Sciatic nerve (tissue), 2 donors: Measurements from ENCODE around the gene CALHM2. TPM values are rescaled to one million over a fixed set of nuclear protein-coding genes. Genes with fewer than 3 reads are reported as not detected.
A peak's percentile ranks its signal among the peaks of the same experiment; 100 is the strongest.

Experiments used
- ATAC-seq: fragments of 200-7000 bp; cut with Tn5 transposase; one replicate; pipeline ENCODE4 v1.9.1; 2020; ENCODE audit warnings: mild to moderate bottlenecking, moderate library complexity
- DNase-seq: peaks from one replicate; pipeline ENCODE4 v3.0.0-alpha.2; 2020; ENCODE audit warnings: low spot score
- intact Hi-C: fragments of 100-400 bp; cut with DNase I; formaldehyde crosslinking; loops from one replicate; pipeline ENCODE4 v1.14.2; 2022
- total RNA-seq: library from RNA; stranded (reverse); fragmentation: NEBNext Ultra II Directional; extraction: Animal tissue kit (Norgen Biotek cat#: 25700); gene quantifications from one replicate; pipeline ENCODE4 v1.2.1, GENCODE V29; 2021
- donor health status: DM: no; HTN: no; CAD: no.
- donor health status: DM: no; HTN: no; CAD: no.

Gene CALHM2
- total RNA-seq, 1 donor from 2014 or later, result 46.3 TPM

- ATAC-seq (no peak), DNase-seq (no peak)
- intact Hi-C loops, result no loop called here
These were observed 498 bp upstream of the CALHM2 start for GRCh38 chr10:103452506-103453230.

DNA sequence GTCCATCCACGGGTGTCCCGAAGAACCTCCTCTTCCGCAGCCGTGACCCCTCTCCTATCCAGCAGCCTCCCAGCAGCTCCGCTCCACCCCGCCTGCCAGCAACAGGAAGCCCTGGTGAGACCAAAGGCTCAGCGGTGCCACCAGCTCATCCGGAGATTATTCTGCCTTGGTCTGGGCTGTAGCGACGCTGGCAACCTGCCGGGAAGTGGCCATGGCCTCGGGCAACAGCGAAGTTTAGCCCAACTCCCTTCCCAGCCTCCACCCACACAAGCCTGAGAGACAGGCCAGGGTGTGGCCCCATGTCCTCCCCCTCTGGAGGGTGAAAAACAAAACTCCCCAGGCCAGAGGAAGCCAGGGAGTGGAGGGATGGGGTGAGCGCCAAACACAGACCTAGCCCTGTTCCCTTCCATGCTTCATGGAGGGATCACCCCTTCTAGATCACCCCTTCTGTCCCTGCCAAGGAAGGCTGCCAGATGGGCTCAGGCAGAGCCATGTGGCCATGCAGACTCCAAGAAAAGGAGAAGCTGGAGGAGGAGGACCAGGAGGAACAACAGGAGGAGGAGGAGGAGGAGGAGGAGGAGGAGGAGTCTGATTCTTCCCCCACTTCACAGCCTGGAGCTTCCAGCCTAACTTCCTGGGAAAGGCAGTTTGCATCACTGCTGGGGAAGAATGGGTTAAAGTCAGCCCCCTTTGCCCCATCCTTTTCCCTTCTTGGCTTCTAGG is 918 bp downstream of the CALHM2 start:
- intact Hi-C loops, result no loop called here
- DNase-seq (peak; percentile 81), ATAC-seq (peak; percentile 74)

DNA sequence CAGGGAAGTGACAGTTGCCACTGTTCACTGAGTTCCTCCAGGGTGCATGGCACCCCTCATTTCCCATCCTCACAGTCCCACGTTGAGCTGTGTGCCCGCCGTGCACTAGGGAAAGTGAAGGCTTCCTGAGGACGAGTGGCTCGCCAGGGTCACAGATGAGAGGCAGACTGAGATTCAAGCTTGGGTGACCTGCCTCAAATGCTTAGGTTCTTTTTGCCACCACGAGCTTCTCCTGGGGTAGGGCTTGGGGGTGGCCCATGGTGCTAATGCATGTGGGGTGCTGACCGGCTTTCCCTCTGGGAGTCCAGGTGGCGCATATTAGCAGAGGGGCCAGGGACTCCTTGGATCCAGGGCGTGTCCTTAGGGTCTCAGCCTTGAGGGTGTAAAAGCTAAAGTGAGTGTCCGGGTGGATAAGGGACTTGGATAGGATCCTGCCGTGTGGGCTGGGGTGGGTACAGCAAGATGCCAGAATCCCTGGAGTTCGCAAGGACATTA is 1.9 kb downstream of the CALHM2 start:
- no peak for ATAC-seq
- DNase-seq, result no peak
- intact Hi-C loops, result no loop called here

DNA sequence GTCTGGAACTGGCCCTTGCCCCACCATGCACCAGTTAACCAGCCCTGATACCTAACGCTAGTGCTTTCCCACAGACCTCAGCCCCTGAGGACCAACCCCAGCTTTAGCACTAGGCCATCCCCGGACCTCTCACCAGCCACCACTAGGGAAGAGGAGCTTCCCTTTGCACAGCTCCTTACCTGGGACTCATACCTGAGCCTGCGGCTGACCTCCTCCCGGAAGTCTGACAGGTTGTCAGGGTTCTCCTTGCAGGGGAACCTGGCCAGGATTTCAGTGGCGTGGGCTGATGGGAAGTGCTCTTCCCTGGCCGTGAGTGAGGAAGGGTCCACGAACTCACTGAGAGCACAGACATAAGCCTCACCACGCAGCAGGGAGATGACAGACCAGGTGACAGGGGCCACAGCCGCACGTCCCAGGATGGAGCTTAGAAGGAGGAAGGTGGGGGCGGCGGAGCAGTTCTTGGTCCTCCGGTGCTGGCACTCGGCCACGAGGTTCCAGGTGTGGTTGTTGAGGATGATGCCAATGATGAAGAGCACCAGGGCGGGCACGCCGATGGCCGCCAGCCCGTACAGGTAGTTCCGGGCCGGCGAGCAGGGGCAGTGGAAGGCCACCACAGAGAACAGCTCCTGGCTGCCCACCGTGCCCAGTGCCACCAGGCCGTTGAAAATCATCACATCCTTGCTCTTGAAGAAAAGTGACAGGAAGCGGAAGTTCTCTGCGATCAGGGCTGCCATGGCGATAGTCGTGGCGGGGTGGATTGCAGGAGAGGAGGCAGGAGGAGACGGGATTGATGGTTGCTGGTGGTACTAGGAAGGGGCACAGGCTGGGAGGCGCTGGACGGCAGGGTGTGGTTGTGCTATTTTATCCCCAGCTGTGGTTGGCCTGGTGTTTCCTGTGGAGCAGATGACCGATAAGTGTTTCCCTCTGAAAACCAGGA is 2.7 kb downstream of the CALHM2 start:
- intact Hi-C loops, result no loop called here
- no peak for ATAC-seq
- peak; percentile 66 for DNase-seq

GRCh38 chr10:103448746-103449145 is 3.4 kb downstream of the CALHM2 start:
- DNase-seq, result peak; percentile 74

DNA sequence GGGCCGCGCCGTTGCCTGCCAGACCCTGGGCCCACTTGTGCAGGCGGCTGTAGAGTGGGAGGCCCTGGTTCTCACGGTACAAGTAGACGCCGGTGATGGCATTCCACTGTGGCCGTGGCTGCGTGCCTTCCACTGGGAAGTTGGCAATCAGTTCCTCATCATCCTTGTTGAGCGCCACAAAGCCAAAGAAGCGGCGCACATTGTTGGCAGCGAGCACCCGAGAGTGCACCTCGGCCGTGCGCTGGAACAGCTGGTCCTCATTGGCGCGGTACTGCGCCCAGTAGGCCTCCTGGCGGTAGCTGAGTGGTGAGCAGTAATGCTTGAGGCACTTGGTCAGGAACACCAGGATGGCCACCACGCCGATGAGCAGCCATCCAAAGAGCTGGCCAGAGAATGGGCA is 5.0 kb downstream of the CALHM2 start:
- intact Hi-C loops, result no loop called here
- ATAC-seq, result no peak
- DNase-seq, result no peak

More at GRCh38 chr10:103448746-103449145, 3.4 kb downstream of the CALHM2 start:
- peak; percentile 62 for ATAC-seq
- intact Hi-C loops, result no loop called here

DNA sequence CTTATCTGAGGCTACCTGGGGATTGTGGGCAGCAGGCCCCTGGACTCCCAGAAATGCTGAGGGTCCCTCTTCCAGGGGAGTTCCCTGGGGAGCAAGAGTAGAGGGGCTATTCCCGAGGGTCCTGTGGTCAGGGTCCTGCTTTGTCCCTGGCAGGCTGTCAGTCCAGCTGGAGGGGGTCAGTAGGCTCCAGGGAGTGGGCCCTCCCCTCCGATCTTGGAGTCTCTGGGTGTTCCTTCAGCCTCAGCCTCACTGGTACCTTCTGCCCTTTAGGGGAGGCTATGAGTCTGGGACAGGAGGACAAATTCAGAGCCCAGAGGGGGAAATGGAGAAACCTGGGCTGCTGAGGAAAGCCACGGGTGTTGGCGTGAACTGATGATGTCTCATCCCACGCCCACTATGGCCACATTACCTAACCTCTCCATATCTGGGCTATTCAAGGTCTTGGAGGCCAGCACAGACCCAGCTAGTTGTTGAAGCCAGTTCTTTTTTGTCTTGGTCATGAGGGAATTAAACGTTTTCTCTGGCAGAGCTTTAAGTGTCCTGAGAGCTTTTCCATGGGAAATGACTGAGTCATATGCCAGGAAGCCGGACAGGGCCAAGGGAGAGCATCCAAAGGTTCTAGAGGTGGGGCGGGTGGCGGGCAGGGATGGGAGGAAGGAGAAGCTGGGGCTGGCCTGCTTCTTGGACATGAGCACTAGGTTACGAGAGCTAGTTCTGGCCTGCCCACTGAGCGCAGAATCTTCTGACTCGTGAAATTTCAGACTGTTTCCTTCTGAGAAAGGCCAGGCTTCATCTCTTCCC is 6.2 kb downstream of the CALHM2 start:
- intact Hi-C loops, result no loop called here
- peak; percentile 83 for ATAC-seq
- peak; percentile 80 for DNase-seq

DNA sequence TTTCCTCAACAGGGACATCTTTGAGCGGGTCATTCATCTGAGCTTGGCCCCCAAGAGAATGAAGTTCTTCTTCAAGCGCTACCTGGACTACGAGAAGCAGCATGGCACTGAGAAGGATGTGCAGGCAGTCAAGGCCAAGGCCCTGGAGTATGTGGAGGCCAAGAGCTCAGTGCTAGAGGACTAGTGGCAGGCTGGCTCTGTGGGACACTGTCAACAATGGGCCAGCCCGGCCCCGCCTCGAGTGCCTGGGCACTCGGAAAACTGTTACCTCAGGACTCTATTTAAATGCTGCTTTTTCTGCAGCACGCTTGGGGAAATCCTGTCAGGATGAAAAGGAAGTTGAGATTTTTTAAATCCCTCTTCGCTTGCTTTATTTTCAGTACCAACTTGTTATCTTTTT is 6.8 kb downstream of the CALHM2 start:
- DNase-seq, result no peak
- no peak for ATAC-seq
- intact Hi-C loops, result no loop called here

GRCh38 chr10:103444478-103444877 is 7.7 kb downstream of the CALHM2 start:
- DNase-seq, result no peak
- intact Hi-C loops, result no loop called here
- no peak for ATAC-seq

DNA sequence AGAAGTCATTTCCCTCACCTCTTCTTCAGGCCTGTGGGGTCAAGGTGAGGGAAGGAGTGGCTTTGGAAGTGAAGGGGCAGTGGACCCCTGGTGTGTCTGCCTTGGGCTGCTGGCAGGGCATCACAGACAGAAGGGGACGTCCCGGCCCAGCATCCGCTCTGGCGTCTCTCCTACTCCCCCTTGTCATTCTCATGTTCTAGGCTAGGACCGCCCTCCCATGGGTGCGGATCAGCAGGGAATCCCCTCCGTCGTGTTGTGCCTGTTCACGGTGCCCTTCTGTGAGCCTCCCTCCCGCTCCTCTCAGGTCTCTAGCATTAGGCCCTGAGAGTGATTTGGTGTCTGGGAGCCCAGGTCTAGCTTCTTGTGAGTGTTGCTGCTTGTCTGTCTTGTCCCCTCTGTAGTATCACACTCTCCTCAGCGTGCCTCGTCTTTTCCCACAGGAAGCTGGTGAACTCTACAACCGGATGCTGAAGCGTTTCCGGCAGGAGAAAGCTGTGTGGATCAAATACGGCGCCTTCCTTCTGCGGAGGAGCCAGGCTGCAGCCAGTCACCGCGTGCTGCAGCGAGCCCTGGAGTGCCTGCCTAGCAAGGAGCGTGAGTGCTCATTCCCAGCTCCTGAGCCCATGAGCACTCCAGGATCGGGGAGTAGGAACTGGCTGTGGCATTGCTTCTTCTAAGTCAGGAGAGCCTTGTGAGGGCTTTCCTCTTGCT is 8.5 kb downstream of the CALHM2 start:
- intact Hi-C loops, result no loop called here
- DNase-seq, result no peak
- ATAC-seq, result no peak

GRCh38 chr10:103442031-103442461 is 10.1 kb downstream of the CALHM2 start:
- DNase-seq, result no peak
- ATAC-seq, result peak; percentile 27
- intact Hi-C loops, result no loop called here

DNA sequence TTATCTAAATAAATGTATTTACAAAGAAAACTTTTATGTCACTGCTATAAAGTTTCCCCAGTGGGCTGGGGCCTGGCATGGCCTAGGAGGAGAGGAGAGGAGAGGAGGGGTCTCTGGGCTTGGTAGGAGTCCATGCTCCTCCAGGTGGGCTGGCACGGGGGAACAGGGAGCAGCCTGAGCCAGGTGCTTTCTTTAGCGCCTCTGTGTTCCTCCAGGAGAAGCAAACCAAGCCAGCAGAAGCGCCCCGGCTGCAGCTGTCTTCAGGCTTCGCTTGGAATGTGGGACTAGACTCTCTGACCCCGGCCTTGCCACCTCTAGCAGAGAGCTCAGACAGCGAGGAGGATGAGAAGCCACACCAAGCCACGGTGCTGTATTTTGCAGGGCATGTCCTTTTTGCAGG is 10.6 kb downstream of the CALHM2 start:
- ATAC-seq (no peak), DNase-seq (no peak)
- intact Hi-C loops, result no loop called here

DNA sequence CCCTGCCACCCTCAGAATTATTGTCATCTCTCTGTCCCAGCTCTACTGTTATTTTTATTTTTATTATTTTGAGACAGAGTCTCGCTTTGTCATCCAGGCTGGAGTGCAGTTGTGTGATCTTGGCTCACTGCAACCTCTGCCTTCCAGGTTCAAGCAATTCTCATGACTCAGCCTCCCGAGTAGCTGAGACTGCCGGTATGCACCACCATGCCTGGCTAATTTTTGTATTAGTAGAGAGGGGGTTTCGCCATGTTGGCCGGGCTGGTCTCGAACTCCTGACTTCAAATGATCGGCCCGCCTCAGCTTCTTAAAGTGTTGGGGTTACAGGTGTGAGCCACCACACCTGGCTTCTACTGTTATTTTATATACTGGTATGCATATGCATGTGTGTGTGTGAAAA is 11.0 kb downstream of the CALHM2 start:
- ATAC-seq (no peak), DNase-seq (no peak)
- intact Hi-C loops, result no loop called here

DNA sequence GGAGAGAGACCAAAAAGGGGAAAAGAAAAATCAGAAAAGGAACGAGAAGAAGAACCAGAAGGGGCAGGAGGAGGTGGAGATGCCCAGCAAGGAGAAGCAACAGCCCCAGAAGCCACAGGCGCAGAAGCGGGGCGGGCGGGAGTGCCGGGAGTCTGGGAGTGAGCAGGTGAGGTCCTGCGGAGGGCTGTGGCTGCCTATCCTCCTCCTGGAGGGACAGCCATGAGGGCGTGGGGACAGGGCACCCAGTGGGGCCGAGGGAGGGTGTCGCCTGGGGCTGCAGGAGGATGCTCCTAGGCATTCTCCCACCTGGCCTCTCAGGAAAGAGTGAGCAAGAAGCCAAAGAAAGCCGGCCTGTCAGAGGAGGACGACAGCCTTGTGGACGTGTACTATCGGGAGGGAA is 11.8 kb downstream of the CALHM2 start:
- intact Hi-C loops, result no loop called here
- no peak for DNase-seq
- no peak for ATAC-seq

- no peak for DNase-seq
- ATAC-seq, result peak; percentile 11
- intact Hi-C loops, result no loop called here
These were observed 12.4 kb downstream of the CALHM2 start for GRCh38 chr10:103439776-103440175.

- intact Hi-C loops, result no loop called here
- ATAC-seq (peak; percentile 67), DNase-seq (no peak)
These were observed 18.3 kb downstream of the CALHM2 start for GRCh38 chr10:103433858-103434257.

DNA sequence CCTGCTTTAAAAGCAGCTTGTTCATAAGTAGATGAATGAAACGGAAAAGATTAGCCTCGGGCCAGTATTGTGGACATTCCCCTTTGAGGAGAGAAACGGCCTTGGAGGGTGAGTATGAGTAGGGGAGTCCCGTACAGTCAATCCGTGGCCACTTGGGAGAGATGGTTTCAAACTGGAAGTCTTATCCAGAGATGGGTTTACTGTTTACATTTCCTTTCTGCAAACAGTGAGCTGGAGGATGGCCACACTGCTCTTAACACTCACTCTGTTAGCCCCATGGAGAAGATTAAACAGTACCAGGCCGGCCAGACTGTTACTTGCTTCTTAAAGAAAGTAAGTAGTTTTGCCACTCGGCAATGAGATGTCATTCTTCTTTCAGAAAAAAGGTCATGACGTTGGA is 20.3 kb downstream of the CALHM2 start:
- no peak for DNase-seq
- intact Hi-C loops, result no loop called here
- ATAC-seq, result no peak

GRCh38 chr10:103429647-103430046 is 22.5 kb downstream of the CALHM2 start:
- no peak for ATAC-seq
- intact Hi-C loops, result no loop called here
- DNase-seq, result no peak
